DMS153 (cell line): ENCODE results near the gene USP24.

ENCODE experiments used
- DNase-seq: peaks from one replicate; lab custom pipeline; 2025; lab: John Stamatoyannopoulos, UW

The USP24 gene

GRCh38 chr1:55215194-55216021 lies at the start of gene USP24:
TSS of gene USP24 (minus strand) at chr1:55215364. CDS start at chr1:55215113, 251 bp downstream.
- peak; percentile 79 for DNase-seq

GRCh38 chr1:55262822-55263221 lies 47.7 kb upstream of the USP24 start:
- no peak for DNase-seq

GRCh38 chr1:55259911-55260609 lies 44.9 kb upstream of the USP24 start:
- no peak for DNase-seq

GRCh38 chr1:55257958-55258357 lies 42.8 kb upstream of the USP24 start:
- no peak for DNase-seq

- DNase-seq, result peak; percentile 46
Measured at GRCh38 chr1:55255901-55256300, 40.7 kb upstream of the USP24 start.

GRCh38 chr1:55252942-55253589 lies 37.9 kb upstream of the USP24 start:
- DNase-seq, result no peak

GRCh38 chr1:55250399-55251075 lies 35.4 kb upstream of the USP24 start:
- no peak for DNase-seq

- DNase-seq, result no peak
Measured at GRCh38 chr1:55249646-55250398, 34.7 kb upstream of the USP24 start.

- DNase-seq, result no peak
Measured at GRCh38 chr1:55246896-55247295, 31.7 kb upstream of the USP24 start.

- no peak for DNase-seq
Measured at GRCh38 chr1:55246331-55246730, 31.2 kb upstream of the USP24 start.

GRCh38 chr1:55245781-55246180 lies 30.6 kb upstream of the USP24 start:
- DNase-seq, result no peak

- DNase-seq, result no peak
Measured at GRCh38 chr1:55244476-55245099, 29.4 kb upstream of the USP24 start.

GRCh38 chr1:55243655-55244054 lies 28.5 kb upstream of the USP24 start:
- no peak for DNase-seq

- DNase-seq, result no peak
Measured at GRCh38 chr1:55239548-55239947, 24.4 kb upstream of the USP24 start.

- no peak for DNase-seq
Measured at GRCh38 chr1:55235722-55236121, 20.6 kb upstream of the USP24 start.

GRCh38 chr1:55234016-55234415 lies 18.9 kb upstream of the USP24 start:
- no peak for DNase-seq

- no peak for DNase-seq
Measured at GRCh38 chr1:55233145-55233777, 18.1 kb upstream of the USP24 start.

GRCh38 chr1:55232448-55233144 lies 17.4 kb upstream of the USP24 start:
- no peak for DNase-seq

- DNase-seq, result no peak
Measured at GRCh38 chr1:55231745-55232144, 16.6 kb upstream of the USP24 start.

- no peak for DNase-seq
Measured at GRCh38 chr1:55230659-55231058, 15.5 kb upstream of the USP24 start.
